GM18868 (cell line): ENCODE data around the gene CLCN4.

Experiments
- ATAC-seq: cut with Tn5 transposase; IDR thresholded peaks from one replicate; pipeline ENCODE4 v1.9.1; 2021; ENCODE audit warnings: mild to moderate bottlenecking, moderate library complexity; ENCODE audit not compliant: unreplicated experiment

CLCN4 gene

DNA sequence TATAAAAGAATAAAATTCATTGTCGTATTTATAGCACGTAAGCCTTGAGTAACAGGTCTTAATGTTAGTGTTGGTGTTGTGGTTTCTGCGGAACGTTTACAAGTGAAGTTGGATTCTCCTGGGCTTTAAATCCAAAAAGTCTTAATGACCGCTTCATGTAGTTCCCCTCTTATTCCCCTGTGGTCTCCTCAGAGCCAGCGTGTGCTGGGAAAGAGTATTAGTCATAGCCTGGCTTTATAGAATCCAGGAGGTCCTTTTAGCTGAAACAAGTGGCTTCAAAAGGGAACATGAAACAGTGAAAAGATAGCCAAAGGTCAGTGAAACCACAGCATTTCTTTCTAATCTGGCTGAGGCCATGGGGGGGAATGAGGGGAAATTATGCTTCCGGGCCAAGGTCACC lies 79.1 kb downstream of the CLCN4 start:
- ATAC-seq, result no peak

DNA sequence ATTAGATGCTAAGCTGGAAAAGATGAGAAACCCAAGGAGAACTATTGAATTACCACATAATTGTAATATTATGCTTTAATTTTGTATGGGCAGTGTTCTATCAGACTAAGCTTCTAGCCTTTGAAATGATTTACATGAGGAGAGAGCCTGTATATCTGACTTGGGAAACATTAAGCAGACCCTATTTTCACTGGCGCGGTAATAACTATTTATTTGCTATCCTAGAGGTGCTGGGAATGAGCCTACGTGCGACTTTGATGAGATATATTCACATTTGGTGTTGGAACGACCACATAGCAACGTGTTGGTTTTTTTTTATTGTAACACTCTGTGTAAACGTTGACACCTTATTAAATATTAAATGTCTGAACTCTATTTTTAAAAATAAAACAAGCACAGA lies 80.5 kb downstream of the CLCN4 start:
- no peak for ATAC-seq

DNA sequence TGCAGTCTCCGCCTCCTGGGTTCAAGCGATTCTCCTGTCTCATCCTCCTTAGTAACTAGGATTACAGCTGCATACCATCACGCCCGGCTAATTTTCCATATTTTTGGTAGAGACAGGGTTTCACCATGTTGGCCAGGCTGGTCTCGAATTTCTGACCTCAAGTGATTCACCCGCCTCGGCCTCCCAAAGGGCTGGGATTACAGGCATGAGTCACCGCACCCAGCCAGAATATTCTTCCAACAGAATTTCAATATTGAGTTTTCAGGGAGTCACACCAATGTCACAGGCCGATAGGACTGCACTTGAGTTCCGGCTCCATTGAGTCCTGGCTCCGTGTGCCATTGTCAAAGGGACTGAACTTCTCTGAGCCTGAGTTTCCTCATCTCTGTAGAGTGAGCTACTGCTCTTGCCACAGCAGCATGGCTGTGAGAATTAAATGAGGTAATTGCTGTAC lies 82.9 kb downstream of the CLCN4 start:
- ATAC-seq, result no peak

- ATAC-seq, result peak; percentile 62
Measured at GRCh38 chrX:10240918-10241317, 84.1 kb downstream of the CLCN4 start.

- no peak for ATAC-seq
Measured at GRCh38 chrX:10242026-10242425, 85.3 kb downstream of the CLCN4 start.

- no peak for ATAC-seq
Measured at GRCh38 chrX:10243106-10243505, 86.3 kb downstream of the CLCN4 start.

- ATAC-seq, result peak; percentile 49
Measured at GRCh38 chrX:10244915-10245622, 88.3 kb downstream of the CLCN4 start.

- ATAC-seq, result no peak
Measured at GRCh38 chrX:10245886-10246285, 89.1 kb downstream of the CLCN4 start.

- no peak for ATAC-seq
Measured at GRCh38 chrX:10246297-10246696, 89.5 kb downstream of the CLCN4 start.

- ATAC-seq, result no peak
Measured at GRCh38 chrX:10246846-10247245, 90.1 kb downstream of the CLCN4 start.

DNA sequence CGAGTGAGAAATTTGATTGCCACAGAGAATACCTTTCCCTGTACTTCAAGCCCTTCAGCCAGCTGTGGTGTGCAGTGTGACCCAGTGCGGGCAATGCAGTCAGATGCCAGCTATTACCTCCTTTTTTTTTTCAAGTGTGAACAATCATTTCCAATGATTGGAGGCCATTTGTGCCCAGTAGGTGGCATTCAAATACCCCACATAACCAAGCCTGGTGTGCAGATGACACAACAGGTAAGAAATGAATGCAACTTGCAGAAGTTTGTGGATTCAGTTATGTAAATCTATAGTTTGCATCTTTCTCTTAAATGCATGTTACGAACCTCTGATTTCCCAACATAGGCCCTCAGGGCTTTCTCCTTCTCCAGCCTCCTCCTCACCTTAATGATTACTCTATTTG lies 98.0 kb downstream of the CLCN4 start:
- no peak for ATAC-seq

GRCh38 chrX:10259716-10260115 lies 102.9 kb downstream of the CLCN4 start:
- ATAC-seq, result no peak

DNA sequence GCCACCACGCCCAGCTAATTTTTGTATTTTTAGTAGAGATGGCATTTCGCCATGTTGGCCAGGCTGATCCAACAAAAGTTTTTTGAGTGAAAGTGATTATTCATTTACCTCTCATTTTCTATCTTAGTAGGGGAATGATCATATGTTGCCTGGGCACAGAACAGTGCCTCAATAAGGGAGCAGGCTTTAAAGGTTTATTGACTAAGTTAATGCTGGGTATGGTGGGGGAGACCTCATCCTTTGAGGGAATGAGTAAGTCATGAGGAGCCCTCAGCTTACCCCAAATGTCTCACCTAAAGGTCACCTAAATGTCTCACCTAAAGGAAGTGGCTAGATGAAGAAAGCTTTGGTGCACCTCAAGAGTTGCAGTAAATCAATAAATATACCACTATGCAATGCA lies 109.0 kb downstream of the CLCN4 start:
- ATAC-seq, result peak; percentile 46

- no peak for ATAC-seq
Measured at GRCh38 chrX:10278716-10279115, 121.9 kb downstream of the CLCN4 start.

GRCh38 chrX:10280071-10280470 lies 123.3 kb downstream of the CLCN4 start:
- ATAC-seq, result no peak

DNA sequence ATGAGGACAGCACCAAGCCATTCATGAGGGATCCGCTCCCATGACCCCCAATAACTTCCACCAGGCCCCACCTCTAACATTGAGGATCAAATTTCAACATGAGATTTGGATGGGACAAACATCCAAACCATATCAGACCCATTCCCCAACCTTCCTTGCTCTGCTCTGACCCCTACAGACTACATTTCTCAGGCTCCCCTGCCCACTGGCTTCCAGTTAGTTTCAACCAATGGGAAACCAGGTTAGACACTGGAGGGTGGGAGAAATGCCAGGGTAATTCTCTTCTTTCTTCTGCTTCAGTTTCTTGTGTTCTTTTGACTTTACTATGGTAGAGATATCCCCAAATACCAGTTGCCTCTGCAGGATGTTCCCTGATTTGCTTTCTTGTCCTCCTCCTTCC lies 125.7 kb downstream of the CLCN4 start:
- no peak for ATAC-seq

- ATAC-seq, result no peak
Measured at GRCh38 chrX:10286195-10286594, 129.4 kb downstream of the CLCN4 start.
